ENCODE results near the gene ANP32A. TPM values are rescaled to one million over a fixed set of nuclear protein-coding genes. Genes with fewer than 3 reads are reported as not detected.

ANP32A gene
- total RNA-seq, 4 donors from 2014 or later = 33.1 to 65.1 (median 41.1) TPM

DNA sequence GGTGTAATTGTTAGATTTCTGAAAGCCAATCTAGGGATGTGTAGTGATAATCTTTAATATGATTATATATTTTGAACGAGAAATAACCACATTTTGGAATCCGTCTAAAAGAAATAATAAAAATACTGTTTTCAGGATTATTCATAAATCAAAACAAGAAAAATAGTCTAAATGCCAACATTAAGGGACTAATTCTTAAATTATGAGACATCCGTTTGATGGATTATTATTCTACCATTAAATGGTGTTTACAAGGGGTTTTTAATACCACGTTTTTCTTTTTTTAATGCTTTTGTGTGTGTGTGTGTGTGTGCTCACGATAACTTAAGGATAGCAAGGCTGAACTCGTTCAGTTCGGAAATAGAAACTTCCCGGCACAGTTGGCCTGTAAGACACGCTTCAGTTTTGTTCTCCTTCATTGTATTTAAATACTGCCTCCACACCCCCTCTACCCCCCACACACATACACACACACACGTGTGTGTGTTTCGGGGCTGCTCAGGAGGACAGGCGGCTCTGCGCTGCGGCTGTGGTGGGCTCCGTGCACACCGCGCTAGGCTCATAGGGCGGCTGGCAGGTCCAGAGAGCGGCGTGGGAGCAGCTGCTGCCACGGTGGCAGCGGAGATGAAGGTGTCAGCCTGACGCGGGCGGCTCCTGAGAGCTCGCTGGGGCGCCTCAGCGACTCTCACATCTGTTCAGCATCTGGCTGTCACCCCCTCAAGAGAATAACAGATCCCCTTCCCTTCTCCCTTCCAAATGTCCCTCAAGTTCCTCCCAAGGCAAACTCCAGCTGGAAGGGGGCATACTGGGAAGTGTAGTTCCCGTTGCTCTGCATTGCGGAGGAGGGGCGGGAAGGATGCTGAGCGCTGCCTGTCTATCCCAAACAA is 23.0 kb upstream of the ANP32A start:
- TF ChIP-seq POLR2A (IDR thresholded peaks at IDR 0.05) (no peak), EP300 (IDR thresholded peaks at IDR 0.05) (peak in 1 of 2 donors; percentile 42)
- TF ChIP-seq, protein P1, sequence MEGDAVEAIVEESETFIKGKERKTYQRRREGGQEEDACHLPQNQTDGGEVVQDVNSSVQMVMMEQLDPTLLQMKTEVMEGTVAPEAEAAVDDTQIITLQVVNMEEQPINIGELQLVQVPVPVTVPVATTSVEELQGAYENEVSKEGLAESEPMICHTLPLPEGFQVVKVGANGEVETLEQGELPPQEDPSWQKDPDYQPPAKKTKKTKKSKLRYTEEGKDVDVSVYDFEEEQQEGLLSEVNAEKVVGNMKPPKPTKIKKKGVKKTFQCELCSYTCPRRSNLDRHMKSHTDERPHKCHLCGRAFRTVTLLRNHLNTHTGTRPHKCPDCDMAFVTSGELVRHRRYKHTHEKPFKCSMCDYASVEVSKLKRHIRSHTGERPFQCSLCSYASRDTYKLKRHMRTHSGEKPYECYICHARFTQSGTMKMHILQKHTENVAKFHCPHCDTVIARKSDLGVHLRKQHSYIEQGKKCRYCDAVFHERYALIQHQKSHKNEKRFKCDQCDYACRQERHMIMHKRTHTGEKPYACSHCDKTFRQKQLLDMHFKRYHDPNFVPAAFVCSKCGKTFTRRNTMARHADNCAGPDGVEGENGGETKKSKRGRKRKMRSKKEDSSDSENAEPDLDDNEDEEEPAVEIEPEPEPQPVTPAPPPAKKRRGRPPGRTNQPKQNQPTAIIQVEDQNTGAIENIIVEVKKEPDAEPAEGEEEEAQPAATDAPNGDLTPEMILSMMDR (IDR thresholded peaks at IDR 0.05) = no peak
- H3K27me3 ChIP-seq = peaks cover 0 to 75% of the 10 kb centered on the region in 2 donors
- DNase-seq (ENCODE audit: low spot score in 2 of 2) = no peak
- peak overlapping the region in 2 of 4 donors; percentile 32 to 46 for H3K4me3 ChIP-seq
- no peaks in the 10 kb centered on the region for H3K36me3 ChIP-seq
- H3K9me3 ChIP-seq = peaks cover 0 to 2% (median 0%) of the 10 kb centered on the region in 4 donors
- peaks cover 0 to 14% (median 0%) of the 10 kb centered on the region in 4 donors for H3K4me1 ChIP-seq
- no peak overlapping the region for H3K27ac ChIP-seq
- 8% methylated on average over 29 to 32 of the region's 32 CpGs for WGBS, 2 donors

DNA sequence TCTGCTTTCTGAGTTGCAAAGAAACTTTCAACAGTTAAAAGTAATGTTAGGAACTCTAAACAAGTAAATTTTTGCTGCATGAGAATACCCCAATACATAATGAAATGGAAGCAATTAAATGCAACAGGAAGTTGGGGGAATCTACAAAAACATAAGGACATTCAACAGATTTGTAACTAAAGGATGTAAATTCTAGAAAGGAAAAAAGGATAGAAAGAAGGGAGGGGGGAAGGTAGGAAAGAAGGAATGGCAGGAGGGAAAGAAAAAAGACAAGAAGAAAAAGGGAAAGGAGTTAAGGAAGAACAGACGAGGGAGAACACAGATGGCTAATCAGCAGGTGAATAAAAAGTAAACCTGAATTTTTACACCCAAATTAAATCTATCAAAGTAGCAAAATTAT is 22.3 kb upstream of the ANP32A start:
- Histone ChIP-seq H3K27me3 (peaks cover 0 to 75% of the 10 kb centered on the region in 2 donors), H3K36me3 (no peaks in the 10 kb centered on the region), H3K4me1 (peaks cover 0 to 14% (median 0%) of the 10 kb centered on the region in 4 donors), H3K9me3 (peaks cover 0 to 8% (median 0%) of the 10 kb centered on the region in 4 donors), H3K4me3 (no peak overlapping the region), H3K27ac (no peak overlapping the region)
- 88 to 93% methylated on average over 1 of the region's 1 CpG for WGBS, 2 donors
- TF ChIP-seq EP300 (IDR thresholded peaks at IDR 0.05) = no peak
- TF ChIP-seq, protein P1 (IDR thresholded peaks at IDR 0.05) = no peak
- no peak for TF ChIP-seq POLR2A (IDR thresholded peaks at IDR 0.05)
- DNase-seq (ENCODE audit: low spot score in 2 of 2) = no peak

DNA sequence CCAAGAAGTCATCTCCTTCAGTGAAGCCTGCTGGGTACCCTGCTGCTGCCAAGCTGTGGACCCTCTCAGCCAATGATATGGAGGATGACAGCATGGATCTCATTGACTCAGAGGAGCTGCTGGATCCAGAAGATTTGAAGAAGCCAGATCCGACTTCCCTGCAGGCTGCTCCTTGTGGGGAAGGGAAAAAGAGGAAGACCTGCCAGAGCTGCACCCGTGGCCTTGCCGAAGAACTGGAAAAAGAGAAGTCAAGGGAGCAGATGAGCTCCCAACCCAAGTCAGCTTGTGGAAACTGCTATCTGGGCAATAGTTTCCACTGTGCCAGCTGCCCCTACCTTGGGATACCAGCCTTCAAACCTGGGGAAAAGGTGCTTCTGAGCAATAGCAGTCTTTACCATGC is 13.7 kb upstream of the ANP32A start:
- H3K4me1 ChIP-seq = no peaks in the 10 kb centered on the region
- peaks cover 0 to 12% of the 10 kb centered on the region in 2 donors for H3K27me3 ChIP-seq
- no peak for TF ChIP-seq POLR2A (IDR thresholded peaks at IDR 0.05)
- no peak for TF ChIP-seq EP300 (IDR thresholded peaks at IDR 0.05)
- TF ChIP-seq, protein P1 (IDR thresholded peaks at IDR 0.05) = no peak
- peaks cover 0 to 28% (median 0%) of the 10 kb centered on the region in 4 donors for H3K9me3 ChIP-seq
- H3K27ac ChIP-seq = no peak overlapping the region
- no peak for DNase-seq (ENCODE audit: low spot score in 2 of 2)
- no peak overlapping the region for H3K4me3 ChIP-seq
- H3K36me3 ChIP-seq = no peaks in the 10 kb centered on the region
- 87% methylated on average over 3 of the region's 3 CpGs for WGBS, 2 donors

DNA sequence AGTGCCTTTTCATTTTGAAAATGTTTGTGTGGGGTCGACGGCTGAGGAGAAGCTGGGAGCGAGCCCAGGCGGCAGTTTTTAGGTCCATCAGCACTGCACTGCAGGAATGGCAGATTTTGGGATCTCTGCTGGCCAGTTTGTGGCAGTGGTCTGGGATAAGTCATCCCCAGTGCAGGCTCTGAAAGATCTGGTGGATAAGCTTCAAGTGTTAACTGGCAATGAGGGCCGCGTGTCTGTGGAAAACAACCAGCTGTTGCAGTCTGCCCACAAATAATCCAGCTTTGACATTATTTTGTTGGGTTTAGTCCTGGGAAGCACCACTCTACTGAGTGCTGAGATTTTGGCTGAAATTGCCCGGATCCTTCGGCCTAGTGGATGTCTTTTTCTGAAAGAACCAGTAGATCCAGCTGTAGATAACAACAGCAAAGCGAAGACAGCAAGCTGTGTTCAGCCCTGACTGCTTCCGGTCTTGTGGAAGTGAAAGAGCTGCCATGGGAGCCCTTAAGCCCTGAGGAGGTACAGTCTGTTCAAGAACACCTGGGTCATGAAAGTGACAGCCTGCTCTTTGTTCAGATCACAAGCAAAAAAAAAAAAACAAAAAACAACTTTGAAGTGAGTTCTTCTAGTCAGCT is 13.1 kb upstream of the ANP32A start:
- peaks cover 0 to 27% (median 0%) of the 10 kb centered on the region in 4 donors for H3K9me3 ChIP-seq
- TF ChIP-seq EP300 (IDR thresholded peaks at IDR 0.05) (no peak), POLR2A (IDR thresholded peaks at IDR 0.05) (no peak)
- TF ChIP-seq, protein P1 (IDR thresholded peaks at IDR 0.05) = no peak
- no peaks in the 10 kb centered on the region for H3K36me3 ChIP-seq
- DNase-seq (ENCODE audit: low spot score in 2 of 2) = no peak
- peaks cover 0 to 6% of the 10 kb centered on the region in 2 donors for H3K27me3 ChIP-seq
- no peak overlapping the region for H3K4me3 ChIP-seq
- peaks cover 0 to 1% (median 0%) of the 10 kb centered on the region in 4 donors for H3K4me1 ChIP-seq
- 82 to 84% methylated on average over 10 of the region's 10 CpGs for WGBS, 2 donors
- H3K27ac ChIP-seq = no peak overlapping the region
